OCI-LY7 (cell line): ENCODE measurements around the gene HOXC11. TPM values are rescaled to one million over a fixed set of nuclear protein-coding genes. Genes with fewer than 3 reads are reported as not detected.

Experiments used
- BruUV-seq: library from RNA; stranded (reverse); fragments of 400-500 nt; replicated peaks from 2 replicates; lab custom pipeline; 2021; lab: Mats Ljungman, UMichigan
- CTCF ChIA-PET: fragments of 300-600 bp; sonication (Branson Sonifier 250); formaldehyde crosslinking; loops from one replicate; lab custom pipeline; 2022; ENCODE audit warnings: antibody characterized with exemption; ENCODE audit not compliant: unreplicated experiment; lab: Charles Lee
- POLR2A ChIA-PET: fragments of 300-600 bp; sonication (Branson Sonifier 250); formaldehyde crosslinking; loops from one replicate; lab custom pipeline; 2022; ENCODE audit warnings: antibody characterized with exemption; lab: Charles Lee
- DNase-seq: peaks from one replicate; pipeline ENCODE4 v3.0.0-alpha.2; 2015; ENCODE audit warnings: low spot score
- H2AFZ ChIP-seq: fragments of 200-600 bp; sonication (generic), shearing (Covaris generic); 2 replicates; pipeline ENCODE4 v1.6.1; 2014; ENCODE audit warnings: mild to moderate bottlenecking, antibody characterized with exemption, low read length, moderate library complexity
- H3K27ac ChIP-seq: fragments of 200-600 bp; sonication (generic); 2 replicates; pipeline ENCODE4 v1.5.1; 2014; ENCODE audit warnings: mixed run types, low read depth, mild to moderate bottlenecking, moderate library complexity, low read length, inconsistent platforms; ENCODE audit not compliant: poor library complexity, severe bottlenecking
- H3K36me3 ChIP-seq: fragments of 200-600 bp; sonication (generic); 2 replicates; pipeline ENCODE4 v1.6.1; 2014; ENCODE audit warnings: mild to moderate bottlenecking, antibody characterized with exemption, low read length, moderate library complexity, mixed read lengths; ENCODE audit not compliant: insufficient read depth
- H3K4me1 ChIP-seq: fragments of 200-600 bp; sonication (generic); 2 replicates; pipeline ENCODE4 v1.5.1; 2014; ENCODE audit warnings: mild to moderate bottlenecking, low read length; ENCODE audit not compliant: insufficient read depth, poor library complexity, severe bottlenecking
- H3K4me2 ChIP-seq: fragments of 200-600 bp; sonication (generic); 2 replicates; pipeline ENCODE4 v1.6.1; 2014; ENCODE audit warnings: mild to moderate bottlenecking, low read length
- H3K4me3 ChIP-seq: fragments of 200-600 bp; sonication (generic); 2 replicates; pipeline ENCODE4 v1.5.1; 2014; ENCODE audit warnings: mild to moderate bottlenecking, low read depth, low read length; ENCODE audit not compliant: poor library complexity, severe bottlenecking
- H3K79me2 ChIP-seq: fragments of 200-600 bp; sonication (generic); 2 replicates; pipeline ENCODE4 v1.6.1; 2016; ENCODE audit warnings: low read depth, mild to moderate bottlenecking, low read length, moderate library complexity, mixed read lengths; ENCODE audit not compliant: insufficient read depth
- H3K9me2 ChIP-seq: fragments of 200-600 bp; sonication (generic); 2 replicates; pipeline ENCODE4 v1.6.1; 2016; ENCODE audit warnings: mild to moderate bottlenecking, low read length, mixed read lengths; ENCODE audit not compliant: insufficient read depth
- H3K9me3 ChIP-seq: fragments of 200-600 bp; sonication (generic); 2 replicates; pipeline ENCODE4 v1.6.1; 2014; ENCODE audit warnings: mild to moderate bottlenecking, mixed run types, low read length, mixed read lengths
- H4K20me1 ChIP-seq: fragments of 200-600 bp; sonication (generic); 2 replicates; pipeline ENCODE4 v1.6.1; 2014; ENCODE audit warnings: mild to moderate bottlenecking, antibody characterized with exemption, low read length, moderate library complexity, mixed read lengths; ENCODE audit not compliant: insufficient read depth
- CTCF ChIP-seq: fragments of 200-600 bp; sonication (generic); conservative IDR thresholded peaks from 2 replicates; pipeline ENCODE4 v1.5.1; 2014; ENCODE audit warnings: mild to moderate bottlenecking, antibody characterized with exemption, low read length, moderate library complexity, mixed read lengths
- EZH2phosphoT487 ChIP-seq: fragments of 200-600 bp; sonication (generic); IDR thresholded peaks from 2 replicates; pipeline ENCODE4 v1.6.1; 2018; ENCODE audit warnings: low read depth, borderline replicate concordance, mild to moderate bottlenecking, mixed run types, antibody characterized with exemption, low read length, moderate library complexity, mixed read lengths
- intact Hi-C: fragments of 100-400 bp; cut with micrococcal nuclease; formaldehyde crosslinking; loops from one replicate; pipeline ENCODE4 v1.10.0; 2022; ENCODE audit not compliant: unreplicated experiment
- total RNA-seq, 2 experiments: library from RNA; depleted of rRNA in 1 of 2; stranded (reverse); fragments of >200 nt in 1 of 2; shearing (Covaris generic) in 1 of 2; gene quantifications; 2 replicates each; pipeline ENCODE4 v1.2.3, GENCODE V29; 2014 to 2022

The HOXC11 gene
- total RNA-seq, 2 experiments from 2014 or later: 1.4 to 2.7 TPM

- H3K9me2 ChIP-seq: no peaks in the 10 kb centered on the region
- no peak for TF ChIP-seq EZH2phosphoT487
- TF ChIP-seq CTCF: no peak
- H3K4me3 ChIP-seq: no peak overlapping the region
- H2AFZ ChIP-seq: no peak overlapping the region
- POLR2A ChIA-PET: interaction anchor here (0.8 kb wide), 1 partner anchor 26 kb away, joined by 3 read pairs; no protein-coding TSS in a partner anchor
- BruUV-seq: no TSS peak
- H3K36me3 ChIP-seq: no peaks in the 10 kb centered on the region
- H3K4me1 ChIP-seq: peaks cover 14% of the 10 kb centered on the region
- no peak for DNase-seq
- no peaks in the 10 kb centered on the region for H3K79me2 ChIP-seq
- H3K9me3 ChIP-seq: no peaks in the 10 kb centered on the region
- no peak overlapping the region for H3K4me2 ChIP-seq
- H3K27ac ChIP-seq: no peak overlapping the region
- no peaks in the 10 kb centered on the region for H4K20me1 ChIP-seq
- CTCF ChIA-PET: no interaction called here
- intact Hi-C loops: no loop called here
Observed at GRCh38 chr12:53968214-53969127, 4.5 kb upstream of the HOXC11 start.

- Histone ChIP-seq H3K4me2 (no peak overlapping the region), H3K79me2 (no peaks in the 10 kb centered on the region), H3K4me3 (no peak overlapping the region), H3K27ac (no peak overlapping the region), H3K36me3 (no peaks in the 10 kb centered on the region), H3K4me1 (peaks cover 14% of the 10 kb centered on the region), H4K20me1 (no peaks in the 10 kb centered on the region), H2AFZ (no peak overlapping the region), H3K9me3 (no peaks in the 10 kb centered on the region), H3K9me2 (no peaks in the 10 kb centered on the region)
- ChIA-PET CTCF (no interaction called here), POLR2A (no interaction called here)
- intact Hi-C loops: no loop called here
- no peak for DNase-seq
- BruUV-seq: no TSS peak
- TF ChIP-seq CTCF: no peak
- no peak for TF ChIP-seq EZH2phosphoT487
Observed at GRCh38 chr12:53969588-53970259, 3.2 kb upstream of the HOXC11 start.
